ENCODE data around the gene TNIK.
"Not testable (repeated sequence)": the region's sequence is repeated elsewhere in the genome, so short reads cannot be mapped to it uniquely, and the experiment has no call there.

The TNIK gene

GRCh38 chr3:171427771-171428320 is 32.4 kb downstream of the TNIK start:
- no peak for DNase-seq
- intact Hi-C loops (cut with DNase I): no loop called here

GRCh38 chr3:171424063-171424462 is 36.1 kb downstream of the TNIK start:
- DNase-seq; intact Hi-C loops (cut with DNase I): not testable (repeated sequence)

GRCh38 chr3:171422855-171423254 is 37.4 kb downstream of the TNIK start:
- DNase-seq; intact Hi-C loops (cut with DNase I): not testable (repeated sequence)

- intact Hi-C loops (cut with DNase I): no loop called here
- DNase-seq: peak in 1 of 10 donors; percentile 19
Measured at GRCh38 chr3:171420667-171421066, 39.5 kb downstream of the TNIK start.

GRCh38 chr3:171419457-171419856 is 40.7 kb downstream of the TNIK start:
- intact Hi-C loops (cut with DNase I): no loop called here
- DNase-seq: peak in 1 of 10 donors; percentile 26

GRCh38 chr3:171417813-171418212 is 42.4 kb downstream of the TNIK start:
- intact Hi-C loops (cut with DNase I): no loop called here
- DNase-seq: no peak

GRCh38 chr3:171417137-171417536 is 43.1 kb downstream of the TNIK start:
- DNase-seq: no peak
- intact Hi-C loops (cut with DNase I): no loop called here

- intact Hi-C loops (cut with DNase I): no loop called here
- no peak for DNase-seq
Measured at GRCh38 chr3:171416666-171417065, 43.5 kb downstream of the TNIK start.

- no peak for DNase-seq
- intact Hi-C loops (cut with DNase I): no loop called here
Measured at GRCh38 chr3:171416061-171416460, 44.1 kb downstream of the TNIK start.

GRCh38 chr3:171415070-171415469 is 45.1 kb downstream of the TNIK start:
- no peak for DNase-seq
- intact Hi-C loops (cut with DNase I): no loop called here

- intact Hi-C loops (cut with DNase I): no loop called here
- DNase-seq: no peak
Measured at GRCh38 chr3:171412473-171412872, 47.7 kb downstream of the TNIK start.

GRCh38 chr3:171412054-171412453 is 48.2 kb downstream of the TNIK start:
- intact Hi-C loops (cut with DNase I): no loop called here
- no peak for DNase-seq

- no peak for DNase-seq
- intact Hi-C loops (cut with DNase I): no loop called here
Measured at GRCh38 chr3:171410186-171410585, 50.0 kb downstream of the TNIK start.

GRCh38 chr3:171407759-171408158 is 52.4 kb downstream of the TNIK start:
- intact Hi-C loops (cut with DNase I): no loop called here
- no peak for DNase-seq

- DNase-seq: no peak
- intact Hi-C loops (cut with DNase I): no loop called here
Measured at GRCh38 chr3:171404376-171404967, 55.7 kb downstream of the TNIK start.

- no peak for DNase-seq
- intact Hi-C loops (cut with DNase I): no loop called here
Measured at GRCh38 chr3:171402281-171402680, 57.9 kb downstream of the TNIK start.

- intact Hi-C loops (cut with DNase I): no loop called here
Measured at GRCh38 chr3:171401432-171401831, 58.8 kb downstream of the TNIK start.

GRCh38 chr3:171399842-171400241 is 60.4 kb downstream of the TNIK start:
- intact Hi-C loops (cut with DNase I): no loop called here

More at GRCh38 chr3:171401432-171401831, 58.8 kb downstream of the TNIK start:
- no peak for DNase-seq

GRCh38 chr3:171398343-171398742 is 61.9 kb downstream of the TNIK start:
- no peak for DNase-seq
- intact Hi-C loops (cut with DNase I): no loop called here

More at GRCh38 chr3:171399842-171400241, 60.4 kb downstream of the TNIK start:
- DNase-seq: peak in 1 of 10 donors; percentile 65

- no peak for DNase-seq
- intact Hi-C loops (cut with DNase I): no loop called here
Measured at GRCh38 chr3:171397089-171397488, 63.1 kb downstream of the TNIK start.

GRCh38 chr3:171396048-171396447 is 64.2 kb downstream of the TNIK start:
- intact Hi-C loops (cut with DNase I): no loop called here
- no peak for DNase-seq

GRCh38 chr3:171393032-171393744 is 67.0 kb downstream of the TNIK start:
- DNase-seq: no peak
- intact Hi-C loops (cut with DNase I): no loop called here

Measured in posterior cingulate gyrus (tissue), 11 donors.